LoVo (cell line): ENCODE results near the gene ATP2A2.

Experiments
- DNase-seq: peaks from one replicate; pipeline ENCODE4 v3.0.0-alpha.2; 2016; ENCODE audit warnings: low spot score

The ATP2A2 gene

DNA sequence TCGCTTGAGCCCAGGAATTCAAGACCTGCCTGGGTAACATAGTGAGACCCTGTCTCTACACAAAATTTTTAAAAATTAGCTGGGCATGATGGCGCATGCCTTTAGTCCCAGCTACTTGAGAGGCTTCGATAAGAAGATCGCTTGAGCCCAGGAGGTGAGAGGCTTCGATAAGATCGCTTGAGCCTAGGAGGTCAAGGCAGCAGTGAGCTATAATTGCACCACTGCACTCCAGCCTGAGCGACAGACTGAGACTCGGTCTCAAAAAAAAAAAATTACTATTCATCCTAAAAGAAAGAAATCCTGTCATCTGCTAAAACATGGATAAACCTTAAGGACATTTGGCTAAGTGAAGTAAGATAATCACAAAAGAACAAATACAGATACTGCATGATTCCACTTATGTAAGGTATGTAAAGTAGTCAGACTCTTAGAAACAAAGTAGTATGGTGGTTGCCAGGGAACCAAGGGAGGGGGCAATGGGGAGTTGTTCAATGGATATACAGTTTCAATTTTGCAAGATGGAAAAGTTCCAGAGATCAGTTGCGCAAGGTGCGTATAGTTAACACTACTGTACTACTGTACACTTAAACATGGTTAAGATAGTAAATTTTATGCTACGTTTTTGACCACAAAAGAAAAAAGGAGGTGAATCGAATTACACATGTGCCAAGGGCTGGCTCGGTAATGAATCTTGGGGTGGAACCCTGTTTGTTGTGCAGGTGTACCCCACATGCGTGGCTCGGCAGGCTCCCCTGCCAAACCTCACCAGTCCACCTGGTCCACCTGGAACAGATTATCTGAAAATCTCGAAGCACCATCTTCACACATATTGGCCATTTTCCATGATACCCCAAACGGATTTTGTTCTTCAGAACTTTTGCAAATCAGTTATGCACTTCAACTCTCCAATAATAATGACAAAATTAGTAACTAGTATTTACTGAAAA lies 18.3 kb upstream of the ATP2A2 start:
- no peak for DNase-seq

DNA sequence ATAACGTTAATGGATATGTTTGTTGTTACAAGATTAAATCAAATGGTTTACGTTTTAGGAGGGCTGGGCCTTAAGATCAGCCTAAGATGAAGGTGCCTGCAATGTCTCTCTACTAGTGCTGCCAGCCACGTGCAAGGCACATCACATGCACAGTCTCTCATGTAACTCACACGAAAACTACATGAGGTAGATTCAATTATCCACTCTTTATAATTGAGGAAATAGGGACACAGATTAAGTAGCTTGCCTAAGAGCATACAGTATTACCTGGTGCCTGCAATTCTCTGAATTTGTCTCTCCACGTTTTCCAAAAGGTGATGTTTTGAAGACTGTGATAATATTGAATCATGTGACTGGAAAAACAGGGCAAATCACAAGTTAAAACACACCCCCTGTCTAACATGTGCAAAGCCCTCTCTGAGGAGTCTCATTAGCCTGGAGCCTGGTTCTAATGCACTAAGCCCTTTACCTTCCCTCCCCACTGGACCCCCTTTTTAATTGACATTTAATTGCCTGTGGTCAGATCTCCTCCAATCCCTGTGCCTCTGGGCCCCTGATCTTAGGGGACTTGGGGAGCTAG lies 14.6 kb upstream of the ATP2A2 start:
- DNase-seq: no peak

DNA sequence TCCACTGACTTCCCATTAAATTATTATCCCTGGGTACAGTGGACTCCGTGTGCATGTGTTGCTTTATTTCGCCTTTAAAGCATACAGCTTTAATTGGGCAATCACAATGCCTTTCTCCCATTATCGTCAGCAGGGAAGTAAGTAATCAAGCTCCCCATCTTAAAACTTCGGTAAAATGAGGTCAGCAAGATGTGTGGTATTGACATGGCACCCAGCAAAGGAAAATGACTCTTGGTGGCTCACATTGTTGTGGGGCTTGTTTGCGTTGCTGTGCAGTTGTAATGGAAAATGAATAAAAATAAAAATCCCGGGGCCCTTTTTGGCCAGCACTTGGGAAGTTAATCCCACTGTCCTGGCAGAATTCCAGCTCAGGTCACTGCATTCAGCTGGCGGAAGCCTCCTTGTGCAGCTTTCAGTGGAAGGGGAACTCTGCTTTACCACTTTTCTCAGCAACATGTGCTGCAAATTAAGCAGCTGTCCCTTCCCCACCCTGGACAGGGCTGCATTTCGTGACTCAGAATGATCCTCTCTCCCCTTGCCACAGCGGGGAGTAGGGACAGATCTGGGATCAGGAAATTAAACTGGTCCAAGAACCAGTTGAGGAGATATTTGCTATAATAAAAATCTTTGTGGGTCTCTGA lies 13.9 kb upstream of the ATP2A2 start:
- DNase-seq: no peak

DNA sequence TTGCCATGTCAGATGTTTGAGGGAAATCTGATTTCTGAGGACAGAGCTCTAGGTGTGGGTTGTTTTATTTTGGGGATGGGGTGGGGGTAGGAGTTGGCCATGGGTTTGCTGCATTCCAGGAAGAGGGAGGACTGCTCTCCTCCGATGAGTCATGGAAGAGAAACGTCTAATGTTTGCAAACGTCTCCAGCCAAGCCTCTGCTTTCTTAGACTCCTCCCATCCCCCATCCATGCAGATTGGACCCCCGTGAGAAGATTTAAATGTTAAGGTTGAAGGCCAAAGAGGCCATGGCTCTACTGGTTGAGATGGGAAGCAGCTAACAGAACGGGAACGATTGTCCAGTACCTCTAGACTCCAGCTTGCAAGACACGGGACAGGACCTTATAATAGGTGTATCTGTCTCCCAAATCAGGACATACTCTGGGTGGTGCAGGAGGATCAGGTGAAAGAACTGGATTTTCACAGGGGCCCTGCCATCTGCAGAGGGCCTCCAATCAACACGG lies 11.4 kb upstream of the ATP2A2 start:
- peak; percentile 64 for DNase-seq

DNA sequence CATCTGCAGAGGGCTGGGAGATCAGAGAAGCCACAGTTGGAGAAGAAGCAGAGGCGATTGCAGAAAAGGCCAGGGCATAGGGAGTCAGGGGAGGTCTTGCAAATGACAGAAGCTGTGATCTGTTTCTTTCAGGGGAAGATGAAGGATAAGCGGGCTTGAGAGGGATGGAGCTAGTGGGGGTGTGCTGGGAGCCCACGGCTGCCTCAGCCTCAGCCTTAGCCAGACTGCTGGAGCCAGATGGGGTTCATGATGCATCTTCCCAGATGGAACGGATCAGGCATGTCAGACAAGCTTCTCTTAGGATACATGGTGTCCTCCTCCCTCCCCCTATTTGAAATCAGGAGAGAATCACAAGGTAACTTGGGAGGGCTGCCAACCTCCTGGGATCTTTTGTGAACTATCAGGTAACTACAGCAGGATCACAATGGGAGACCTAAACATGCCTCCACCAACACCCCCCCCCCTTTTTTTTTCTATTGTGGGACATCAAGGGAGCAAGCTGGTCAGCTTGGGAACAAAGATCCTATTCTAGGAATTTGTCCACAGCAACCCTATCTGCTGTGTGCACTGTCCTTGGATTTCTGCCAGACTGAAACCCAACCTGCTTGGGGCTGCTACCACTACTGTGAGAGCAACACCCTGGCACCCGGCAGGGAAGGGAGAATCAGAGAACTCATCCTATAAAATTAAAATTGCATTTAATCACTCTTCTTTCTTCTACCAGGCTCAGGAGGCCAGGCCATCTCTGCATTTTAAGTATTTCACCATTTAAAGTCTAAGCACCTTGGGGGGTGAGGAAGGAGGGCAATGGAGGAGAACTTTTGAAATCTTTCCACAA lies 10.7 kb upstream of the ATP2A2 start:
- DNase-seq: peak; percentile 39

DNA sequence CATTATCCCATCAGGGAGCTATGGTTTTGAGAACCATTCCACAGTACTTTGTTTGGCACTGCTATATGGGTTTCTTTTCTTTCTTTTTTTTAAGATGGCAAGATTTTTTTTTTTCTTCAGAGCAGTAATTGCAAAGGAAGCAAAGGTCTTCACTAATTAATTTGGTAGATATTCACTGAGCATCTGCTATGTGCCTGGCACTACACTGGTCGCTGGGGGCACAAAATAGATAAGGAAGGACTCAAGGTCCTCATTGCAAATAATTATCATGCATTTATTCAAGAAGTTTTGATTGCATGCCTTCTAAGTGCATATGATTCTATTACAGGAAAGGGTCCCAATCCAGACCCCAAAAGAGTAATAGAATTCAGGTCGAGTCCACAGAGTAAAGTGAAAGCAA lies 10.0 kb upstream of the ATP2A2 start:
- no peak for DNase-seq

DNA sequence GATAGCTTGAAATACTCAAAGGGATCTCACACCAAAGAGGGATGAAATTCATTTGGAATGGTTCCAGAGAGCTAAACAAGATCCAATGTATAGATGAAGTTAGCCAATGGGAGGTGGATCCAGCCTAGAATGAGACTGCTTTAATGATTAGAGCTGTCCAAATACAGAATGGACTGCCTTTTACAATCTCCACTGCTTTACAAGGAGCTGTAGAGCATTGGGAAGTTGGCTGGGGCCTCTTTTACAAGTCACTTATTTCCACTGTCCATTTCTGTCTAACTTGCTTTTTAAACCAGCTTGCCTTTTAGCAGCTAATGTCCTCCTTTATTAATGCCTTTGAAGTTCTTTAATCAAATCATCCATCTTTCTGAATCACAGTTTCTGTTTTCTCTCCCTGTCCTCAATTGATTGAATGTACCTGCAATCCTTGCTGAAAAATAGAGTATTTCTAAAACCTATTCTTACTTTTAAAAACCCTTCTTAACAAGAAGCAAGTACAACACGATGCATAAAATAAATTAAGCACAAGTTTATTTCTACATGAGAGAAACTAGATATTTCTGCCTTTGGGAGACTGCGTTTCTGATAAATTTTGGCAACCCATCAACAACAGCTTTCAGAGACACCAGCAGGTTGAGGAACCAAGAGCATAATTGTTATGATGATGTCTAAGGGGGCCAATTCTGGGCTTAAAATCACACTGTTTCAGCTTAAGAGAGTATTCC lies 3.4 kb upstream of the ATP2A2 start:
- no peak for DNase-seq

DNA sequence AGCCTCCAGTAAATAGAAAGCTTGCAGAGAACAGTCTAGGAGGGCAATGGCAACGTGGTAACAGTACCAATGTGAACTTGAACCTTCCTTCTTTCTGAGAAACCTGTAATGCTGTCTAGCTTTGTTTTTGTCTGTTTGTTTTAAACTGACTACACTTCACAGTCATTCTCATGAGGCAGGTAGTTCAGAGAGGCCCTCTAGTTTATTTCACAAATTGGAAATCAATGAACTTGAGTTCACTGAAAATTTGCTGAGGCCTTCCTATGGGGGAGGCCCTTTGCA lies 2.9 kb upstream of the ATP2A2 start:
- no peak for DNase-seq

DNA sequence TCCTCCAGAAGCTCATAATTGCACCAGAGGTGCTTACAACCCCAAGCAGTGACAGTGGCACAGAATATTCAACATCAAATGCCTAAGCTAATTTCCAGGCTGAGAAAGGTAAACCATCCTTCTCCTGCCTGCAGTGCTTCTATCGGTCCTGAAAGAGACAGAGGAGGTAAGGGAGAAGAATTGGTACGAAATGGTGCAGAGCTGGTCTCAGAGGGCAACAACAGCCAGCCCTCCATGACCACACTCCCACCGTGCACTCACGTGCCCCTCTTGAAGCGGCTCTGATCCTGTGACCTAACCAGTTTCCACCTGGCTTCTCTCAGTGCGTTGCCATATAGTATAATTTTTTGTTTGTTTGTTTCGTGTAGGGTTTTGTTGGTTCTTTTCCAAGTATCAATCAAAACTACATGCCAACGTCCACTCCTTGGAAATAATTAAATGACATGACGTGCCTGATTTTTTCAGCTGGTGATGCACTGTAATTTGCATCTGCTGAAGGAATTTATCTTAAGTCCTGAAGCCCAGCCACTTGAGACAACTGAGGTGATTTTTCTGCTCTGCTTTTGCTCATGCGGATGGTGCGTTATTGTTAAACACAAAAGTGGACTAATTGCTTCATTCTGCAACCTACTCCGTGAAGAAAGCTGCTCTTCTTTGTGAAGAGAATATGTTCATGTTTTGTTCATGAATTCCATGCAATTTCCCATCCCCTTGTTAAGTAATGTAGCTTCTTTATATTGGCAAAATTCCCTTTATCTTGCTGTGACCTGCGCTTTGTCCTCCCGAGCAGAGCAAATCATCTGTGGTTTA lies 1.3 kb upstream of the ATP2A2 start:
- DNase-seq: no peak

DNA sequence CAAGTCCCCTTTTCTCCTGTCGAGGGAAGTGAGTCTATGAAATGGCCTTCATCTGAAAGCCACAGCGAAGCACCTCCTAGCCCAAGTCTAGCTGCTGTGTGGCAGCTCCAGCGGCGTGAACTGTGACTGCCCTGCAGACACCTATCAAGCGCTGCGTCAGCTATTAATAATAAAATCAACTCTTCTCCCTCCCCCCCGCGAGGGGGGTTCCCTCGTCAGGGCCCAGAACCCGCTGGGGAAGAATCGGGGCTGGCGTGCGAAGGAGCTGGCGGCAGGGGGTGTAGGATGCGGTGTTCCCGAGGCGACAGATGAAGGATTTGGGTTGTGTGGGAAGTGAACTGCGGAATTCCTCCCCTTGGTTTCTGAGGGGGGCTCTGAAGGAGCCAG lies 662 bp upstream of the ATP2A2 start:
- peak; percentile 20 for DNase-seq

DNA sequence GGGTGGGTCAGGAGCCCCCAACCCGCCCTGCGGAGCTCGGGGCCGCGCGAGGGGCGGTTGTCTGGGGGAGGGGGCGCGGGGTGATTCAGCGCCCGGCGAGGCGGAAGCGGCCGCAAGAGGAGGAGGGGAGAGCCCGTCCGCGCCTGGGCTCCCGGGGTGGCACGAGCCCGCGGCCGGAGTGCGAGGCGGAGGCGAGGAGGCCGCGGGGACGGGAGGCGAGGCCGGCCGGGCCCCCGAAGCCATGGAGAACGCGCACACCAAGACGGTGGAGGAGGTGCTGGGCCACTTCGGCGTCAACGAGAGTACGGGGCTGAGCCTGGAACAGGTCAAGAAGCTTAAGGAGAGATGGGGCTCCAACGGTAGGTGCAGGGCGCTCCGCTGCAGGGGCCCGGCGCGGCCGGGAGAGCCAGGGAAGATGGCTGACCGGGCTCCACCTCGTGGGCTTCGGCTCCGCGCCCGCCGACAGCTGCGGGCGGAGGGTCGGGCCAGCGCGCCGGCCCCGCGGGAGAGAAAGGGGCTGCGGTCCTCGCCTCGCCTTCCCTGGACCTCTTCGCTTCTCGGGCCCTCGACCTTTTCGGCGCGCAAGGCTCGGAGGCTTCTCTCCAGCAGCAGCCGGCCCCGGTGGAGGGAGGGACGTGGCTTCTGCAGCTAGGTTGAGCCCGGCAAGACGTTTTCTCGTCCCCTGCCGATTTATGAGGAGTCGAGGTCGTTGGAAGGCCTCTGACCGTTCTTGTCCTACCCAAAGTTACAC lies 677 bp downstream of the ATP2A2 start:
- peak; percentile 42 for DNase-seq

DNA sequence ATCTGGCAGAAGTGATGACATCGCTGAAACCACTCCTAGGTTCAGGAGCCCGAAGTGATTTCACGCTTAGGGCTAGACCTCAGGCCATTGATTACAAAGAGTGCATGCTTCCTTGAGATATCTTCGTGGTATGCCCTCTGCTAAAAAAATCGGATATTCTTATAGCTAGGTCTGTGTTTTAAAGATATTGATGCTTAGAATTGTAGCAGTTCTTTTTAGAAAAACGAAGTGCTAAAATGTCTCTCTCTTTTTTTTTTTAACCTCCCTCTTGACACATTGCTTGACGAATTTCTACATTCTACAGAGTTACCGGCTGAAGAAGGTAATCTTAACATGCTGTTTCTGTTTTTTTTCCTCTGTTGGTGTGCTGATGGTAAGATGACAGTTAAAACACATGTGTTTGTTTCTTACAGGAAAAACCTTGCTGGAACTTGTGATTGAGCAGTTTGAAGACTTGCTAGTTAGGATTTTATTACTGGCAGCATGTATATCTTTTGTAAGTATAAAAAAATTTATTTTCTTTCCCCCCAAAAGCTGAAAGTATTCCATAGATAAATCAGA lies 1.3 kb downstream of the ATP2A2 start:
- DNase-seq: no peak

DNA sequence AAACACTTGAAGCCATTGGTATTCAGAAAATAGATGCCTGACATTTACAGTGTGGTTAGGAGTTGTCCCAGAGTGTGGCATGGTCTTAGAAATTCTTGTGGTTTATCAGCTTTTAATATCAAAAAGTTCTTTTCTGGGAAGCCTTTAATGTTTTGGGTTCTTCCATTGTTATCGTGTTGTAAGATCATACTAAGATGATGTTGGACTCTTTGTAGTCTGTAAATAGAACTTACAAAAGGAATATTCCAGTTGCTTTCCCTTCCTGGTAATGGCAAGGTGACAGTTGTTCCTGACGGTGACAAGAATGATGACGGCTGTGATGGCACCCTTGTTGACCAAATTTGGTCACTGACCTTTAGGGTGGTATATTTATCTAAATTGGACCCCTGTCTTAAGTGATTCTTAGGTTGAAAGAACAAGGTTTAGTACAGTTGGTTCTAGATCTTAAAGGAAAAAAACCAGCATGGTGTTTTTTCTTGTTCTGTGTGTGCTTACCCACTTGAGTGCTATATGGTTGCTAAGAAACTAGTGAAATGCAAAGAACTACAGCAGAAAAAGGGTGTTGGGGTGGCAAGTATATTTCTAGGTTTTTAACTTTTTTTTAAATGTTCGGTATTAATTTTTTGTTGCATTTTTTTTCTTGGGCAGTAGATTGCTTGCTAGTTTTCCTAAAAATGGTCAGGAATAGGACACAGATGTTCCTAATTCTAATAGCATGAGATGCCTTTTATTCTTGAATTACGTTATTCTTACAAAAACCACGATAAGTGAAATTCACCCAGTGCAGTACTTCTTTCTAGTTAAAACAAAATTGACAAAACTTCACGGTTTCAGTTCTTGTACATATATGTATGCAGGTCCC lies 2.1 kb downstream of the ATP2A2 start:
- no peak for DNase-seq

DNA sequence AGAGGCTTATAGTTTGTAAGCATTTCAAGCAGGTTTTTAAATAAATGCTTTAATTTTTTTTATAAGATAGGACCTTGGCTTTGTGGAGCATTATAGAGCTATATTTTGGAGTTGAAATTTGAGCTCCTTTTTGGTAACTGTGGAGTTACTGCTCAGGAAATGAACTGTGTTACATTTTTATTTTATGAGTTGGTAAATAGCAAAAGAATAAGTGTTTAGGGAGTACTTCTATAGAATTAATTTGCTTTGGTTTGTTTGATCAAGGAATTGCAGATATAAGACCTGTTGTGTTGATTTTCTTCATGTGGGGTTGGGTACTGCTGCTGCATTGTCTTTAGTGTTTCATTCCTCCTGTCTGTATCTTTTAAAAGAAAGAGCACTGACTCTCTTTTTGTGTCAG lies 3.5 kb downstream of the ATP2A2 start:
- DNase-seq: no peak

DNA sequence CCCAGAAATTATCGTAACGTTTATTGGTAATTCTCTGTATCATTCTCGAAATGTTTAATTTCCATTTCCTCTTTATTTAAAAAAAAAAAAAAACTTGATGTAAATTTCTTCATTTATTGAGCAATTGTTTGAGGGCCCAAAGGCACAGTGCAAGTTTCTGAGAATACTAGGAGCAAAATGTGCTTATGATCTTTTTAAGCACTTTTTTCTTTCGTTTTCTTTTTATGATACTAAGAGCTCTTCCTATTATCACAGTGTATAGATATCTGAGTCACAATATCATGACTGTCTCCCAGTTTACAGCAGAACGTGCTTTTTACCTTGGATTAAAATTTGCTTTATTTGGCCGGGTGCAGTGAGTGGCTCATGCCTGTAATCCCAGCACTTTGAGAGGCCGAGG lies 5.6 kb downstream of the ATP2A2 start:
- no peak for DNase-seq

DNA sequence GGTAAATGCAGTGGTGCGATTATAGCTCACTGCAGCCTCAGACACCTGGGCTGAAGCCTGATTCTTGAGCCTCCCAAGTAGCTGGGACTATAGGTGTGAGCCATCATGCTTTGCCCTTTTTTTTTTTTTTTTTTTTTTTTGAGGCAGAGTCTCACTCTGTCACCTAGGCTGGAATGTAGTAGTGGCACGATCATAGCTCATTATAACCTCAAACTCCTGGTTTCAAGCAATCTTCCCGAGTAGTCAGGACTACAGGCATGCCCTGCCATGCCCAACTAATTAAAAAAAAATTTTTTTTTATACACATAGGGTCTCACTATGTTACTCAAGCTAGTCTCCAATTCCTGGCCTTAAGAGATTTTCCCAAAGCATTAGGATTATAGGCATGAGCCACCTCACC lies 6.9 kb downstream of the ATP2A2 start:
- DNase-seq: no peak

DNA sequence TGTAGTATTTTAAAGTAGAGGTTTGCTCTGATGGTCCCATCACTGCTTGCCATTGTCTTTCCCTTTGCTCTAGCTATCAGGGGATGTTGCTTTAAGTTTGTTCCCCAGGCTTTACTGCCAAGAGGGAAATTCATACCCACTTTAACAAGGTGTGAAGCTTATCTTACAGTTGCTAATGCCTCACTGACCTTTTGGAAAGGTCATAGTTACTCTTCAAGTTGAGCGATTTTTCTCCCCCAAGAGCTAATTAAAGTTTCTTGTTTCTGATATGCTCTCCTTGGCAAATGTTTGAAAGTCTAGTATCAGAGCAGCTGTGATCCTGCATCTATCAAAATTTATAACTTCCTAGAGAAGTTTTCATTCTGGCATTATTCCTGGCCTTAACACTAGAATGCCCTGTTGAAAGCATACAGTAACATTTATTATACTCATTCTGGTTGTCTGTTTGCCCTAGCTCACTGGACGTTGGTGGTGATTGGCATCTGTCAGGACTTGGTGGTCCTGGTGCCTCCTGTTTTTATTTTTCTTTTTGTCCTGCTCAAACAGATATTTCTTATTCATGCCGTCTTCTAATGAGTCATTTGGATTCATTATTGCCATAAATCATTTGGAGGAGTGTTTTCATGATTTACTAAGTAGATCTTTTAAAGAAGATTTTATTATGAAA lies 8.1 kb downstream of the ATP2A2 start:
- no peak for DNase-seq

DNA sequence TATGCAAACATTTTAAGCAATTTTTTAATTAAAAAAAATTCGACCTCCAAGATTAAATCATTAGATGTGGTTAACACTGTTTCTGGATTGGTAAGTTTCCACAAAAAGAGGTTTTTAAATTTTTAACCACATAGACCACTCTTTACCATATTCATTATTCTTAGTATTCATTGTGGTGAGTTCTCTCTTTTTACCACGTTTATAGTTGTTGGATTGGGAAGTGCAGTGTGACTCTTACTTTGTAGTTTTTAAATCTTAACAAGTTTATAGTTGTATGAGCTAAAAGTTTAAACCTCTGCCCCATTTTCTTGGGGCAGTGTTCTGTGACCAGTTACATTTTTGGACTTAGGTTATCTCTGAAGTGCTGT lies 8.6 kb downstream of the ATP2A2 start:
- DNase-seq: no peak
